Testis (tissue), 2 donors: ENCODE results near the gene TMEM175.

ENCODE experiments used
- CTCF ChIP-seq, 3 experiments: fragments of 450-650 bp in 2 of 3; fragments of 200-600 bp in 1 of 3; sonication (generic) in 1 of 3; IDR thresholded peaks; one replicate each; pipeline ENCODE4 v1.5.1; 2016 to 2019; ENCODE audit warnings: antibody characterized with exemption in 3 of 3, mild to moderate bottlenecking in 2 of 3, moderate library complexity in 1 of 3
- POLR2A ChIP-seq: fragments of 450-650 bp; IDR thresholded peaks from one replicate; pipeline ENCODE4 v1.6.1; 2017; ENCODE audit warnings: antibody characterized with exemption, mild to moderate bottlenecking, moderate library complexity

GRCh38 chr4:952881-953573 lies 20.8 kb downstream of the TMEM175 start:
- no peak for TF ChIP-seq CTCF (IDR thresholded peaks at IDR 0.05)
- no peak for TF ChIP-seq POLR2A
